ENCODE measurements around the gene CASP8. TPM values are rescaled to one million over a fixed set of nuclear protein-coding genes. Genes with fewer than 3 reads are reported as not detected.
A peak's percentile ranks its signal among the peaks of the same experiment; 100 is the strongest.

CASP8 gene
- total and polyA plus RNA-seq, 2 of the 13 experiments (the other 11 are each of a cell fraction or from before 2014, with no cell fraction given) = 25.0 to 52.8 TPM

DNA sequence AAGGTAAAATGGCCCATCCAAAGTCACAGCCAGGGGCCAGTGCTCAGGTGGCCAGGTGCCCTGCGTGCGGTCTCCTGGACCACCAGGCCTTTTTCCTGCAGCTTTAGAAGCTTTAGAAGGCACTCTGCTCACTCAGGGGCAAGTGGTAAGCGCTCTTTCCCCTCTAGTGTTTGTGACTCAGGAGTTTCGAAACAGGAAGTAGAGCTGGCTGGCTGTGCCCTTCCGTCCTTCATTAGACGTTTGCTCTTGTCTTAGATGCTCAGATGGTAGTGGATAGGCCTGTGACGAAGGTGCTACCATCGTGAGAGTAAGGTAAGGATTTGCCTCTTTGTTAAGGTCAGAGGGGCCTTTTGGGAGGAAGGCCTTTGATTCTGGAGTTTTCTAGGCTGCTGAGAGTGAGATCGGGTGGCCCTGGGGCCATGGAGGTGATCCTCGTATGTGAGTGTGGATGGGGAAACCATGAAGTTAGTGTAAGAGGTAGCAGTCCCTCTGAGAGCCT, at the start of gene CASP8 (continued):
- TF ChIP-seq, protein P1, sequence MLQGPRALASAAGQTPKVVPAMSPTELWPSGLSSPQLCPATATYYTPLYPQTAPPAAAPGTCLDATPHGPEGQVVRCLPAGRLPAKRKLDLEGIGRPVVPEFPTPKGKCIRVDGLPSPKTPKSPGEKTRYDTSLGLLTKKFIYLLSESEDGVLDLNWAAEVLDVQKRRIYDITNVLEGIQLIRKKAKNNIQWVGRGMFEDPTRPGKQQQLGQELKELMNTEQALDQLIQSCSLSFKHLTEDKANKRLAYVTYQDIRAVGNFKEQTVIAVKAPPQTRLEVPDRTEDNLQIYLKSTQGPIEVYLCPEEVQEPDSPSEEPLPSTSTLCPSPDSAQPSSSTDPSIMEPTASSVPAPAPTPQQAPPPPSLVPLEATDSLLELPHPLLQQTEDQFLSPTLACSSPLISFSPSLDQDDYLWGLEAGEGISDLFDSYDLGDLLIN (CRISPR knock-in tag; IDR thresholded peaks at IDR 0.05; ENCODE audit: borderline replicate concordance) = no peak
- TF ChIP-seq, protein P2, sequence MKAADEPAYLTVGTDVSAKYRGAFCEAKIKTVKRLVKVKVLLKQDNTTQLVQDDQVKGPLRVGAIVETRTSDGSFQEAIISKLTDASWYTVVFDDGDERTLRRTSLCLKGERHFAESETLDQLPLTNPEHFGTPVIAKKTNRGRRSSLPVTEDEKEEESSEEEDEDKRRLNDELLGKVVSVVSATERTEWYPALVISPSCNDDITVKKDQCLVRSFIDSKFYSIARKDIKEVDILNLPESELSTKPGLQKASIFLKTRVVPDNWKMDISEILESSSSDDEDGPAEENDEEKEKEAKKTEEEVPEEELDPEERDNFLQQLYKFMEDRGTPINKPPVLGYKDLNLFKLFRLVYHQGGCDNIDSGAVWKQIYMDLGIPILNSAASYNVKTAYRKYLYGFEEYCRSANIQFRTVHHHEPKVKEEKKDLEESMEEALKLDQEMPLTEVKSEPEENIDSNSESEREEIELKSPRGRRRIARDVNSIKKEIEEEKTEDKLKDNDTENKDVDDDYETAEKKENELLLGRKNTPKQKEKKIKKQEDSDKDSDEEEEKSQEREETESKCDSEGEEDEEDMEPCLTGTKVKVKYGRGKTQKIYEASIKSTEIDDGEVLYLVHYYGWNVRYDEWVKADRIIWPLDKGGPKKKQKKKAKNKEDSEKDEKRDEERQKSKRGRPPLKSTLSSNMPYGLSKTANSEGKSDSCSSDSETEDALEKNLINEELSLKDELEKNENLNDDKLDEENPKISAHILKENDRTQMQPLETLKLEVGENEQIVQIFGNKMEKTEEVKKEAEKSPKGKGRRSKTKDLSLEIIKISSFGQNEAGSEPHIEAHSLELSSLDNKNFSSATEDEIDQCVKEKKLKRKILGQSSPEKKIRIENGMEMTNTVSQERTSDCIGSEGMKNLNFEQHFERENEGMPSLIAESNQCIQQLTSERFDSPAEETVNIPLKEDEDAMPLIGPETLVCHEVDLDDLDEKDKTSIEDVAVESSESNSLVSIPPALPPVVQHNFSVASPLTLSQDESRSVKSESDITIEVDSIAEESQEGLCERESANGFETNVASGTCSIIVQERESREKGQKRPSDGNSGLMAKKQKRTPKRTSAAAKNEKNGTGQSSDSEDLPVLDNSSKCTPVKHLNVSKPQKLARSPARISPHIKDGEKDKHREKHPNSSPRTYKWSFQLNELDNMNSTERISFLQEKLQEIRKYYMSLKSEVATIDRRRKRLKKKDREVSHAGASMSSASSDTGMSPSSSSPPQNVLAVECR (CRISPR knock-in tag; IDR thresholded peaks at IDR 0.05; ENCODE audit: borderline replicate concordance) = peak; percentile 39; the same call in 1 of the 2 replicates
- TF ChIP-seq MLLT10 (CRISPR knock-in tag; IDR thresholded peaks at IDR 0.05) (no peak), THAP11 (CRISPR knock-in tag; IDR thresholded peaks at IDR 0.05) (peak; percentile 37; the same call in 1 of the 2 replicates), ZNF883 (CRISPR knock-in tag; IDR thresholded peaks at IDR 0.05; ENCODE audit: not compliant biosample characterization) (peak; percentile 22), TBX2 (CRISPR knock-in tag; IDR thresholded peaks at IDR 0.05; ENCODE audit: borderline replicate concordance) (0 out of 2 replicates have a peak, but pooled peaks have one; percentile 33), MED1 (CRISPR knock-in tag; IDR thresholded peaks at IDR 0.05) (peak; percentile 22; the same call in 1 of the 2 replicates), IRF2 (CRISPR knock-in tag; IDR thresholded peaks at IDR 0.05) (0 out of 2 replicates have a peak, but pooled peaks have one; percentile 23), MIXL1 (CRISPR knock-in tag; IDR thresholded peaks at IDR 0.05) (peak; percentile 63), ZEB1 (IDR thresholded peaks at IDR 0.05; ENCODE audit: insufficient replicate concordance, low read depth) (no peak), FOXA1 (IDR thresholded peaks at IDR 0.05) (no peak), FOXA1 (CRISPR knock-in tag; IDR thresholded peaks at IDR 0.05) (no peak), ELF1 (CRISPR knock-in tag; IDR thresholded peaks at IDR 0.05) (peak; percentile 79), GATAD2A (CRISPR knock-in tag; IDR thresholded peaks at IDR 0.05) (peak; percentile 65; the same call in 1 of the 2 replicates), NR2C2 (CRISPR knock-in tag; IDR thresholded peaks at IDR 0.05; ENCODE audit: borderline replicate concordance) (0 out of 2 replicates have a peak, but pooled peaks have one; percentile 25), KDM2A (CRISPR knock-in tag; IDR thresholded peaks at IDR 0.05; ENCODE audit: borderline replicate concordance, low read depth) (peak; percentile 30; the same call in 1 of the 2 replicates), JUND (CRISPR knock-in tag; IDR thresholded peaks at IDR 0.05) (peak; percentile 43; the same call in 1 of the 2 replicates), HNRNPUL1 (IDR thresholded peaks at IDR 0.05; ENCODE audit: low read depth, low read length) (no peak)
- TF ChIP-seq, protein P3, sequence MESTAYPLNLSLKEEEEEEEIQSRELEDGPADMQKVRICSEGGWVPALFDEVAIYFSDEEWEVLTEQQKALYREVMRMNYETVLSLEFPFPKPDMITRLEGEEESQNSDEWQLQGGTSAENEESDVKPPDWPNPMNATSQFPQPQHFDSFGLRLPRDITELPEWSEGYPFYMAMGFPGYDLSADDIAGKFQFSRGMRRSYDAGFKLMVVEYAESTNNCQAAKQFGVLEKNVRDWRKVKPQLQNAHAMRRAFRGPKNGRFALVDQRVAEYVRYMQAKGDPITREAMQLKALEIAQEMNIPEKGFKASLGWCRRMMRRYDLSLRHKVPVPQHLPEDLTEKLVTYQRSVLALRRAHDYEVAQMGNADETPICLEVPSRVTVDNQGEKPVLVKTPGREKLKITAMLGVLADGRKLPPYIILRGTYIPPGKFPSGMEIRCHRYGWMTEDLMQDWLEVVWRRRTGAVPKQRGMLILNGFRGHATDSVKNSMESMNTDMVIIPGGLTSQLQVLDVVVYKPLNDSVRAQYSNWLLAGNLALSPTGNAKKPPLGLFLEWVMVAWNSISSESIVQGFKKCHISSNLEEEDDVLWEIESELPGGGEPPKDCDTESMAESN (CRISPR knock-in tag; conservative IDR thresholded peaks at IDR 0.05) = 0 out of 2 replicates have a peak, but pooled peaks have one; percentile 48
- TF ChIP-seq, protein P4, sequence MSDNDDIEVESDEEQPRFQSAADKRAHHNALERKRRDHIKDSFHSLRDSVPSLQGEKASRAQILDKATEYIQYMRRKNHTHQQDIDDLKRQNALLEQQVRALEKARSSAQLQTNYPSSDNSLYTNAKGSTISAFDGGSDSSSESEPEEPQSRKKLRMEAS (IDR thresholded peaks at IDR 0.05) = peak; percentile 53; the same call in 1 of the 2 replicates
- TF ChIP-seq, protein P5, sequence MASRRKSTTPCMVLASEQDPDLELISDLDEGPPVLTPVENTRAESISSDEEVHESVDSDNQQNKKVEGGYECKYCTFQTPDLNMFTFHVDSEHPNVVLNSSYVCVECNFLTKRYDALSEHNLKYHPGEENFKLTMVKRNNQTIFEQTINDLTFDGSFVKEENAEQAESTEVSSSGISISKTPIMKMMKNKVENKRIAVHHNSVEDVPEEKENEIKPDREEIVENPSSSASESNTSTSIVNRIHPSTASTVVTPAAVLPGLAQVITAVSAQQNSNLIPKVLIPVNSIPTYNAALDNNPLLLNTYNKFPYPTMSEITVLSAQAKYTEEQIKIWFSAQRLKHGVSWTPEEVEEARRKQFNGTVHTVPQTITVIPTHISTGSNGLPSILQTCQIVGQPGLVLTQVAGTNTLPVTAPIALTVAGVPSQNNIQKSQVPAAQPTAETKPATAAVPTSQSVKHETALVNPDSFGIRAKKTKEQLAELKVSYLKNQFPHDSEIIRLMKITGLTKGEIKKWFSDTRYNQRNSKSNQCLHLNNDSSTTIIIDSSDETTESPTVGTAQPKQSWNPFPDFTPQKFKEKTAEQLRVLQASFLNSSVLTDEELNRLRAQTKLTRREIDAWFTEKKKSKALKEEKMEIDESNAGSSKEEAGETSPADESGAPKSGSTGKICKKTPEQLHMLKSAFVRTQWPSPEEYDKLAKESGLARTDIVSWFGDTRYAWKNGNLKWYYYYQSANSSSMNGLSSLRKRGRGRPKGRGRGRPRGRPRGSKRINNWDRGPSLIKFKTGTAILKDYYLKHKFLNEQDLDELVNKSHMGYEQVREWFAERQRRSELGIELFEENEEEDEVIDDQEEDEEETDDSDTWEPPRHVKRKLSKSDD (CRISPR knock-in tag; IDR thresholded peaks at IDR 0.05; ENCODE audit: low read depth) = 0 out of 2 replicates have a peak, but pooled peaks have one; percentile 12

All from HepG2 (cell line).